Right kidney (tissue), 9 donors: ENCODE data around the gene KIAA1958.
A peak's percentile ranks its signal among the peaks of the same experiment; 100 is the strongest.

Experiments
- DNase-seq: peaks from one replicate; pipeline ENCODE4 v3.0.0-alpha.2; 2016
- long read RNA-seq, 8 donors: transcript quantifications; one replicate each; lab custom pipeline, GENCODE V29; 2026

Gene KIAA1958
- long read RNA-seq, donor 1, full-length matches to known transcripts = 4 of 4 reads
- long read RNA-seq, donor 1, partial matches to known transcripts = 0 of 4 reads
- long read RNA-seq, donor 1, other reads (novel, unspliced or antisense) = 0 of 4 reads
- long read RNA-seq, donor 2, full-length matches to known transcripts = 2 of 2 reads
- long read RNA-seq, donor 2, partial matches to known transcripts = 0 of 2 reads
- long read RNA-seq, donor 2, other reads (novel, unspliced or antisense) = 0 of 2 reads
- long read RNA-seq, donor 3, full-length matches to known transcripts = 3 of 3 reads
- long read RNA-seq, donor 3, partial matches to known transcripts = 0 of 3 reads
- long read RNA-seq, donor 3, other reads (novel, unspliced or antisense) = 0 of 3 reads
- long read RNA-seq, donor 4, full-length matches to known transcripts = 3 of 3 reads
- long read RNA-seq, donor 4, partial matches to known transcripts = 0 of 3 reads
- long read RNA-seq, donor 4, other reads (novel, unspliced or antisense) = 0 of 3 reads
- long read RNA-seq, donor 5, full-length matches to known transcripts = 2 of 2 reads
- long read RNA-seq, donor 5, partial matches to known transcripts = 0 of 2 reads
- long read RNA-seq, donor 5, other reads (novel, unspliced or antisense) = 0 of 2 reads
- long read RNA-seq, donor 6, partial matches to known transcripts = 0 of 2 reads
- long read RNA-seq, donor 6, other reads (novel, unspliced or antisense) = 0 of 2 reads
- long read RNA-seq, donor 7, full-length matches to known transcripts = 6 of 11 reads
- long read RNA-seq, donor 7, partial matches to known transcripts = 5 of 11 reads
- long read RNA-seq, donor 7, other reads (novel, unspliced or antisense) = 0 of 11 reads
- long read RNA-seq, donor 8, full-length matches to known transcripts = 4 of 4 reads
- long read RNA-seq, donor 8, partial matches to known transcripts = 0 of 4 reads
- long read RNA-seq, donor 8, other reads (novel, unspliced or antisense) = 0 of 4 reads

- peak; percentile 83 for DNase-seq
These were observed at the start of gene KIAA1958 for GRCh38 chr9:112486221-112487007. TSS of gene KIAA1958 (plus strand) at chr9:112486827. CDS start at chr9:112574081, 87,254 bp downstream.

- DNase-seq = no peak
These were observed 49.2 kb upstream of the KIAA1958 start for GRCh38 chr9:112437406-112437805.

GRCh38 chr9:112439171-112439570, 47.5 kb upstream of the KIAA1958 start:
- no peak for DNase-seq

- DNase-seq = no peak
These were observed 46.8 kb upstream of the KIAA1958 start for GRCh38 chr9:112439825-112440224.

- no peak for DNase-seq
These were observed 43.4 kb upstream of the KIAA1958 start for GRCh38 chr9:112443200-112443599.

- DNase-seq = no peak
These were observed 43.0 kb upstream of the KIAA1958 start for GRCh38 chr9:112443636-112444035.

GRCh38 chr9:112445196-112445595, 41.4 kb upstream of the KIAA1958 start:
- no peak for DNase-seq

GRCh38 chr9:112446080-112446479, 40.5 kb upstream of the KIAA1958 start:
- DNase-seq = no peak

- no peak for DNase-seq
These were observed 40.1 kb upstream of the KIAA1958 start for GRCh38 chr9:112446526-112446925.

- no peak for DNase-seq
These were observed 39.3 kb upstream of the KIAA1958 start for GRCh38 chr9:112447283-112447761.

GRCh38 chr9:112462855-112463254, 23.8 kb upstream of the KIAA1958 start:
- no peak for DNase-seq

- DNase-seq = no peak
These were observed 21.3 kb upstream of the KIAA1958 start for GRCh38 chr9:112465352-112465751.

- no peak for DNase-seq
These were observed 13.6 kb upstream of the KIAA1958 start for GRCh38 chr9:112472996-112473395.

- no peak for DNase-seq
These were observed 12.6 kb upstream of the KIAA1958 start for GRCh38 chr9:112473986-112474385.

GRCh38 chr9:112475318-112475717, 11.3 kb upstream of the KIAA1958 start:
- DNase-seq = no peak

GRCh38 chr9:112477330-112477729, 9.3 kb upstream of the KIAA1958 start:
- no peak for DNase-seq

GRCh38 chr9:112479221-112479620, 7.4 kb upstream of the KIAA1958 start:
- no peak for DNase-seq

GRCh38 chr9:112484607-112485006, 2.0 kb upstream of the KIAA1958 start:
- DNase-seq = no peak

- no peak for DNase-seq
These were observed 1.1 kb upstream of the KIAA1958 start for GRCh38 chr9:112485574-112485973.

- DNase-seq = peak; percentile 87
These were observed 576 bp downstream of the KIAA1958 start for GRCh38 chr9:112487008-112487798.

- DNase-seq = no peak
These were observed 1.2 kb downstream of the KIAA1958 start for GRCh38 chr9:112487799-112488340.
